ENCODE results near the gene BCL2A1.
"Not testable (repeated sequence)": the region's sequence is repeated elsewhere in the genome, so short reads cannot be mapped to it uniquely, and the experiment has no call there.

The BCL2A1 gene

GRCh38 chr15:79970624-79971434 lies at the start of gene BCL2A1:
BCL2A1 (minus strand) TSS chr15:79971196; CDS start chr15:79971119, 77 bp downstream.
- no peak for TF ChIP-seq CTCF (IDR thresholded peaks at IDR 0.05; ENCODE audit: insufficient read depth, low read depth, low read length, missing control alignments)
- H3K4me3 ChIP-seq (ENCODE audit: low read length): no peak within 1 kb of the TSS
- DNase-seq (ENCODE audit: low read depth): peak; percentile 98

GRCh38 chr15:80020731-80021130 lies 49.7 kb upstream of the BCL2A1 start:
- no peak for DNase-seq (ENCODE audit: low read depth)
- H3K4me3 ChIP-seq (ENCODE audit: low read length): no peak overlapping the region
- no peak for TF ChIP-seq CTCF (IDR thresholded peaks at IDR 0.05; ENCODE audit: insufficient read depth, low read depth, low read length, missing control alignments)

- DNase-seq (ENCODE audit: low read depth); H3K4me3 ChIP-seq (ENCODE audit: low read length): not testable (repeated sequence)
These were observed 49.2 kb upstream of the BCL2A1 start for GRCh38 chr15:80020149-80020548.

GRCh38 chr15:80019168-80019745 lies 48.3 kb upstream of the BCL2A1 start:
- no peak for TF ChIP-seq CTCF (IDR thresholded peaks at IDR 0.05; ENCODE audit: insufficient read depth, low read depth, low read length, missing control alignments)
- H3K4me3 ChIP-seq (ENCODE audit: low read length): no peak overlapping the region
- DNase-seq (ENCODE audit: low read depth): no peak

- H3K4me3 ChIP-seq (ENCODE audit: low read length); DNase-seq (ENCODE audit: low read depth): not testable (repeated sequence)
These were observed 46.1 kb upstream of the BCL2A1 start for GRCh38 chr15:80017139-80017538.

GRCh38 chr15:80016506-80016905 lies 45.5 kb upstream of the BCL2A1 start:
- H3K4me3 ChIP-seq (ENCODE audit: low read length); DNase-seq (ENCODE audit: low read depth): not testable (repeated sequence)

- TF ChIP-seq CTCF (IDR thresholded peaks at IDR 0.05; ENCODE audit: insufficient read depth, low read depth, low read length, missing control alignments): no peak
- DNase-seq (ENCODE audit: low read depth): no peak
- H3K4me3 ChIP-seq (ENCODE audit: low read length): no peak overlapping the region
These were observed 44.2 kb upstream of the BCL2A1 start for GRCh38 chr15:80015156-80015555.

- not testable (repeated sequence) for H3K4me3 ChIP-seq (ENCODE audit: low read length); DNase-seq (ENCODE audit: low read depth)
These were observed 43.2 kb upstream of the BCL2A1 start for GRCh38 chr15:80014186-80014585.

GRCh38 chr15:80012060-80012726 lies 41.2 kb upstream of the BCL2A1 start:
- H3K4me3 ChIP-seq (ENCODE audit: low read length): no peak overlapping the region
- TF ChIP-seq CTCF (IDR thresholded peaks at IDR 0.05; ENCODE audit: insufficient read depth, low read depth, low read length, missing control alignments): no peak
- DNase-seq (ENCODE audit: low read depth): no peak

Measured in epithelial cell of esophagus (primary cell).